ENCODE measurements around the gene XBP1.

DNA sequence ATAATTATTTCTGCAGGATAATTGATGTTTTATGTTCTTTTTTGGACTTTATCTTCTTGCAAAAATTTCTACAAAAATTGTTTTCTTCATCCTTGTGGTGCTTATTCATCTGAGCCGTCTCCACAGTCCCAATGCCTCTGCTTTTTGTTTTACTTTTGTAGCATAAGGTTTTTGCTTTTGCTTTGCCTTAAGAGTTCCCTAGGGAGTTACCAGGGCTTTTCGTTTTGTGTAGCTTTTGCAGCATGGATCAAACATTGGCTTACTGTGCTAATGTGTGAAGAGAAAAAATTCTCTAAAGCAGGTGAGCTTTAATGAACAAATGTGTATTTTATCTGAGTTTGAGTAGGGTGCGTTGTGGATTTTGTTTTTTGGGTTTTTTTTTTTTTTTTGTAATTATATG, 11.8 kb downstream of the XBP1 start:
- TF ChIP-seq MYB (IDR thresholded peaks at IDR 0.05; ENCODE audit: borderline replicate concordance, low read depth, low read length) (no peak), RAD21 (IDR thresholded peaks at IDR 0.05; ENCODE audit: insufficient read depth, low read depth, low read length) (no peak), ZNF274 (IDR thresholded peaks at IDR 0.05; ENCODE audit: insufficient read depth, insufficient read length) (no peak), GABPA (IDR thresholded peaks at IDR 0.05; ENCODE audit: low read depth) (no peak), POLR2A (IDR thresholded peaks at IDR 0.05; ENCODE audit: low read depth, low read length) (no peak), POLR2AphosphoS2 (IDR thresholded peaks at IDR 0.05; ENCODE audit: low read depth, low read length) (no peak), ETV6 (conservative IDR thresholded peaks at IDR 0.05 in 1 of 2, IDR thresholded peaks at IDR 0.05 in 1 of 2; ENCODE audit: borderline replicate concordance in 1 of 2, low read depth in 1 of 2) (no peak), POLR2AphosphoS5 (IDR thresholded peaks at IDR 0.05; ENCODE audit: low read length) (no peak), MYC (IDR thresholded peaks at IDR 0.05; ENCODE audit: insufficient read depth, insufficient read length, insufficient replicate concordance, low read length, severe bottlenecking) (no peak), CBX3 (IDR thresholded peaks at IDR 0.05; ENCODE audit: borderline replicate concordance, low read depth) (no peak)
- TF ChIP-seq, protein P1, sequence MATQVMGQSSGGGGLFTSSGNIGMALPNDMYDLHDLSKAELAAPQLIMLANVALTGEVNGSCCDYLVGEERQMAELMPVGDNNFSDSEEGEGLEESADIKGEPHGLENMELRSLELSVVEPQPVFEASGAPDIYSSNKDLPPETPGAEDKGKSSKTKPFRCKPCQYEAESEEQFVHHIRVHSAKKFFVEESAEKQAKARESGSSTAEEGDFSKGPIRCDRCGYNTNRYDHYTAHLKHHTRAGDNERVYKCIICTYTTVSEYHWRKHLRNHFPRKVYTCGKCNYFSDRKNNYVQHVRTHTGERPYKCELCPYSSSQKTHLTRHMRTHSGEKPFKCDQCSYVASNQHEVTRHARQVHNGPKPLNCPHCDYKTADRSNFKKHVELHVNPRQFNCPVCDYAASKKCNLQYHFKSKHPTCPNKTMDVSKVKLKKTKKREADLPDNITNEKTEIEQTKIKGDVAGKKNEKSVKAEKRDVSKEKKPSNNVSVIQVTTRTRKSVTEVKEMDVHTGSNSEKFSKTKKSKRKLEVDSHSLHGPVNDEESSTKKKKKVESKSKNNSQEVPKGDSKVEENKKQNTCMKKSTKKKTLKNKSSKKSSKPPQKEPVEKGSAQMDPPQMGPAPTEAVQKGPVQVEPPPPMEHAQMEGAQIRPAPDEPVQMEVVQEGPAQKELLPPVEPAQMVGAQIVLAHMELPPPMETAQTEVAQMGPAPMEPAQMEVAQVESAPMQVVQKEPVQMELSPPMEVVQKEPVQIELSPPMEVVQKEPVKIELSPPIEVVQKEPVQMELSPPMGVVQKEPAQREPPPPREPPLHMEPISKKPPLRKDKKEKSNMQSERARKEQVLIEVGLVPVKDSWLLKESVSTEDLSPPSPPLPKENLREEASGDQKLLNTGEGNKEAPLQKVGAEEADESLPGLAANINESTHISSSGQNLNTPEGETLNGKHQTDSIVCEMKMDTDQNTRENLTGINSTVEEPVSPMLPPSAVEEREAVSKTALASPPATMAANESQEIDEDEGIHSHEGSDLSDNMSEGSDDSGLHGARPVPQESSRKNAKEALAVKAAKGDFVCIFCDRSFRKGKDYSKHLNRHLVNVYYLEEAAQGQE (IDR thresholded peaks at IDR 0.05; ENCODE audit: low read depth, low read length) = no peak
- TF ChIP-seq, protein P2, sequence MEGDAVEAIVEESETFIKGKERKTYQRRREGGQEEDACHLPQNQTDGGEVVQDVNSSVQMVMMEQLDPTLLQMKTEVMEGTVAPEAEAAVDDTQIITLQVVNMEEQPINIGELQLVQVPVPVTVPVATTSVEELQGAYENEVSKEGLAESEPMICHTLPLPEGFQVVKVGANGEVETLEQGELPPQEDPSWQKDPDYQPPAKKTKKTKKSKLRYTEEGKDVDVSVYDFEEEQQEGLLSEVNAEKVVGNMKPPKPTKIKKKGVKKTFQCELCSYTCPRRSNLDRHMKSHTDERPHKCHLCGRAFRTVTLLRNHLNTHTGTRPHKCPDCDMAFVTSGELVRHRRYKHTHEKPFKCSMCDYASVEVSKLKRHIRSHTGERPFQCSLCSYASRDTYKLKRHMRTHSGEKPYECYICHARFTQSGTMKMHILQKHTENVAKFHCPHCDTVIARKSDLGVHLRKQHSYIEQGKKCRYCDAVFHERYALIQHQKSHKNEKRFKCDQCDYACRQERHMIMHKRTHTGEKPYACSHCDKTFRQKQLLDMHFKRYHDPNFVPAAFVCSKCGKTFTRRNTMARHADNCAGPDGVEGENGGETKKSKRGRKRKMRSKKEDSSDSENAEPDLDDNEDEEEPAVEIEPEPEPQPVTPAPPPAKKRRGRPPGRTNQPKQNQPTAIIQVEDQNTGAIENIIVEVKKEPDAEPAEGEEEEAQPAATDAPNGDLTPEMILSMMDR (IDR thresholded peaks at IDR 0.05 in 2 of 3, conservative IDR thresholded peaks at IDR 0.05 in 1 of 3; ENCODE audit: control insufficient read depth in 2 of 3, extremely low read depth in 1 of 3, insufficient read depth in 1 of 3, low read depth in 3 of 3, low read length in 3 of 3) = no peak
- TF ChIP-seq, protein P3, sequence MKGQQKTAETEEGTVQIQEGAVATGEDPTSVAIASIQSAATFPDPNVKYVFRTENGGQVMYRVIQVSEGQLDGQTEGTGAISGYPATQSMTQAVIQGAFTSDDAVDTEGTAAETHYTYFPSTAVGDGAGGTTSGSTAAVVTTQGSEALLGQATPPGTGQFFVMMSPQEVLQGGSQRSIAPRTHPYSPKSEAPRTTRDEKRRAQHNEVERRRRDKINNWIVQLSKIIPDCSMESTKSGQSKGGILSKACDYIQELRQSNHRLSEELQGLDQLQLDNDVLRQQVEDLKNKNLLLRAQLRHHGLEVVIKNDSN (IDR thresholded peaks at IDR 0.05; ENCODE audit: borderline replicate concordance, extremely low read length, insufficient read depth, low read depth, low read length) = no peak
- TF ChIP-seq, protein P4, sequence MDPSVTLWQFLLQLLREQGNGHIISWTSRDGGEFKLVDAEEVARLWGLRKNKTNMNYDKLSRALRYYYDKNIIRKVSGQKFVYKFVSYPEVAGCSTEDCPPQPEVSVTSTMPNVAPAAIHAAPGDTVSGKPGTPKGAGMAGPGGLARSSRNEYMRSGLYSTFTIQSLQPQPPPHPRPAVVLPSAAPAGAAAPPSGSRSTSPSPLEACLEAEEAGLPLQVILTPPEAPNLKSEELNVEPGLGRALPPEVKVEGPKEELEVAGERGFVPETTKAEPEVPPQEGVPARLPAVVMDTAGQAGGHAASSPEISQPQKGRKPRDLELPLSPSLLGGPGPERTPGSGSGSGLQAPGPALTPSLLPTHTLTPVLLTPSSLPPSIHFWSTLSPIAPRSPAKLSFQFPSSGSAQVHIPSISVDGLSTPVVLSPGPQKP (IDR thresholded peaks at IDR 0.05; ENCODE audit: low read depth, low read length) = no peak

All from GM12878 (cell line).